ENCODE measurements around the gene CDSN. TPM values are rescaled to one million over a fixed set of nuclear protein-coding genes. Genes with fewer than 3 reads are reported as not detected.

CDSN gene
- total and polyA plus RNA-seq, 2 donors (not counting 3 experiments of a cell fraction or from before 2014, with no cell fraction given): not detected

- Histone ChIP-seq H3K4me2 (ENCODE audit: insufficient read depth, low read length) (no peak overlapping the region), H2AFZ (ENCODE audit: low read depth, low read length) (no peak overlapping the region), H3K4me1 (ENCODE audit: control insufficient read depth, extremely low read depth, insufficient read depth, low read length) (peaks cover 33% of the 10 kb centered on the region), H3K9ac (replicated peaks; ENCODE audit: extremely low read depth, insufficient read depth, low read length) (no peak overlapping the region), H3K79me2 (ENCODE audit: control insufficient read depth, insufficient read depth, low read length) (no peaks in the 10 kb centered on the region), H3K9me1 (replicated peaks; ENCODE audit: control insufficient read depth, extremely low read depth, insufficient read depth, low read length) (no peaks in the 10 kb centered on the region), H4K20me1 (replicated peaks; ENCODE audit: control insufficient read depth, extremely low read depth, insufficient read depth, low read length) (no peaks in the 10 kb centered on the region), H3K27ac (ENCODE audit: insufficient read depth, low read depth, low read length) (no peak overlapping the region), H3K4me3 (replicated peaks in 1 of 3; ENCODE audit: insufficient read depth in 1 of 3, low read depth in 1 of 3, low read length in 3 of 3) (no peak overlapping the region), H3K27me3 (ENCODE audit: control insufficient read depth in 2 of 2, insufficient read depth in 2 of 2, low read length in 2 of 2) (no peaks in the 10 kb centered on the region), H3K36me3 (ENCODE audit: control insufficient read depth in 2 of 2, extremely low read depth in 1 of 2, insufficient read depth in 2 of 2, low read length in 2 of 2) (no peaks in the 10 kb centered on the region), H3K9me3 (replicated peaks; ENCODE audit: control insufficient read depth, insufficient read depth, low read length) (no peaks in the 10 kb centered on the region)
- TF ChIP-seq, protein P1, sequence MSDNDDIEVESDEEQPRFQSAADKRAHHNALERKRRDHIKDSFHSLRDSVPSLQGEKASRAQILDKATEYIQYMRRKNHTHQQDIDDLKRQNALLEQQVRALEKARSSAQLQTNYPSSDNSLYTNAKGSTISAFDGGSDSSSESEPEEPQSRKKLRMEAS (IDR thresholded peaks at IDR 0.05; ENCODE audit: insufficient read depth, insufficient read length): no peak
- TF ChIP-seq JUN (IDR thresholded peaks at IDR 0.05; ENCODE audit: borderline replicate concordance, insufficient read depth, insufficient read length, low read depth): no peak
- ChIA-PET POLR2A (no interaction called here), CTCF (interaction anchor here (0.7 to 1.3 kb wide), 2 partner anchors 11 to 16 kb away, joined by 3 to 6 read pairs; partner anchors contain the start of gene PSORS1C1)
- FAIRE-seq: no peak
- intact Hi-C loops (cut with micrococcal nuclease) (no loop called here), dilution Hi-C loops (cut with MboI; ENCODE audit: extremely low pct_ligation_motif_present, low sequenced_read_pairs) (no loop called here)
- no TSS peak for BruUV-seq (replicated peaks)
- DNase-seq (ENCODE audit: low read depth, low spot score): no peak
These were observed 21.8 kb downstream of the CDSN start for GRCh38 chr6:31098449-31098938.

- CTCF ChIA-PET: interaction anchor here (0.8 to 6.3 kb wide), 4 partner anchors 9 to 274 kb away, joined by 3 to 45 read pairs (median 14); partner anchors contain the start of gene PSORS1C1
- Histone ChIP-seq H3K79me2 (ENCODE audit: control insufficient read depth, insufficient read depth, low read length) (no peaks in the 10 kb centered on the region), H4K20me1 (replicated peaks; ENCODE audit: control insufficient read depth, extremely low read depth, insufficient read depth, low read length) (no peaks in the 10 kb centered on the region), H2AFZ (ENCODE audit: low read depth, low read length) (no peak overlapping the region), H3K4me2 (ENCODE audit: insufficient read depth, low read length) (no peak overlapping the region), H3K9me3 (replicated peaks; ENCODE audit: control insufficient read depth, insufficient read depth, low read length) (no peaks in the 10 kb centered on the region), H3K9me1 (replicated peaks; ENCODE audit: control insufficient read depth, extremely low read depth, insufficient read depth, low read length) (no peaks in the 10 kb centered on the region), H3K4me3 (replicated peaks in 1 of 3; ENCODE audit: insufficient read depth in 1 of 3, low read depth in 1 of 3, low read length in 3 of 3) (no peak overlapping the region), H3K27me3 (ENCODE audit: control insufficient read depth in 2 of 2, insufficient read depth in 2 of 2, low read length in 2 of 2) (no peaks in the 10 kb centered on the region), H3K9ac (replicated peaks; ENCODE audit: extremely low read depth, insufficient read depth, low read length) (no peak overlapping the region), H3K4me1 (ENCODE audit: control insufficient read depth, extremely low read depth, insufficient read depth, low read length) (peaks cover 41% of the 10 kb centered on the region), H3K27ac (ENCODE audit: insufficient read depth, low read depth, low read length) (no peak overlapping the region), H3K36me3 (ENCODE audit: control insufficient read depth in 2 of 2, extremely low read depth in 1 of 2, insufficient read depth in 2 of 2, low read length in 2 of 2) (no peaks in the 10 kb centered on the region)
- intact Hi-C loops (cut with micrococcal nuclease): loop anchor here (2.0 kb wide), 1 partner anchor 26 kb away; no protein-coding TSS in a partner anchor
- dilution Hi-C loops (cut with MboI; ENCODE audit: extremely low pct_ligation_motif_present, low sequenced_read_pairs): no loop called here
- BruUV-seq (replicated peaks): no TSS peak
- POLR2A ChIA-PET: no interaction called here
- FAIRE-seq (no peak), DNase-seq (ENCODE audit: low read depth, low spot score) (no peak)
- no peak for TF ChIP-seq POLR2AphosphoS5 (IDR thresholded peaks at IDR 0.05; ENCODE audit: insufficient read depth, low read depth, low read length)
- TF ChIP-seq CTCF (IDR thresholded peaks at IDR 0.05; ENCODE audit: extremely low read depth in 1 of 2, insufficient read depth in 1 of 2, low read depth in 1 of 2, low read length in 2 of 2): no peak
- TF ChIP-seq FOS (IDR thresholded peaks at IDR 0.05; ENCODE audit: borderline replicate concordance, insufficient read depth, low read length): no peak
- no peak for TF ChIP-seq EZH2 (IDR thresholded peaks at IDR 0.05; ENCODE audit: borderline replicate concordance, low read depth, low read length, severe bottlenecking)
- no peak for TF ChIP-seq MYC (IDR thresholded peaks at IDR 0.05; ENCODE audit: low read depth, low read length)
- TF ChIP-seq, protein P1 (IDR thresholded peaks at IDR 0.05; ENCODE audit: insufficient read depth, insufficient read length): no peak
- no peak for TF ChIP-seq GATA2 (IDR thresholded peaks at IDR 0.05; ENCODE audit: insufficient read depth, insufficient read length, low read depth, low read length)
- TF ChIP-seq POLR2A (IDR thresholded peaks at IDR 0.05; ENCODE audit: low read depth, low read length): no peak
- no peak for TF ChIP-seq JUN (IDR thresholded peaks at IDR 0.05; ENCODE audit: borderline replicate concordance, insufficient read depth, insufficient read length, low read depth)
These were observed 23.6 kb downstream of the CDSN start for GRCh38 chr6:31096656-31097055.
